HL-60 (cell line): ENCODE measurements around the gene CDC42BPA.

Source experiments
- CTCF ChIP-seq: IDR thresholded peaks from one replicate; pipeline ENCODE4 v1.5.1; 2011; ENCODE audit warnings: low read length, control low read depth, inconsistent platforms; ENCODE audit not compliant: insufficient read depth
- POLR2AphosphoS5 ChIP-seq: IDR thresholded peaks from 2 replicates; pipeline ENCODE4 v1.6.1; 2012; ENCODE audit warnings: low read depth

GRCh38 chr1:227009937-227010336, 308.4 kb downstream of the CDC42BPA start:
- no peak for TF ChIP-seq CTCF
- TF ChIP-seq POLR2AphosphoS5 = no peak
